ENCODE results near the gene DSC3.
A peak's percentile ranks its signal among the peaks of the same experiment; 100 is the strongest.
"Not testable (repeated sequence)": the region's sequence is repeated elsewhere in the genome, so short reads cannot be mapped to it uniquely, and the experiment has no call there.

DSC3 gene

GRCh38 chr18:31040686-31041270 lies 1.8 kb downstream of the DSC3 start:
- no peak for DNase-seq

GRCh38 chr18:31039426-31039825 lies 3.1 kb downstream of the DSC3 start:
- no peak for DNase-seq

- not testable (repeated sequence) for DNase-seq
Observed at GRCh38 chr18:31037686-31038085, 4.9 kb downstream of the DSC3 start.

- DNase-seq: no peak
Observed at GRCh38 chr18:31034541-31034940, 8.0 kb downstream of the DSC3 start.

- DNase-seq: no peak
Observed at GRCh38 chr18:31030574-31031278, 11.8 kb downstream of the DSC3 start.

- DNase-seq: no peak
Observed at GRCh38 chr18:31015715-31016434, 26.7 kb downstream of the DSC3 start.

GRCh38 chr18:31011455-31011854 lies 31.1 kb downstream of the DSC3 start:
- DNase-seq: not testable (repeated sequence)

- no peak for DNase-seq
Observed at GRCh38 chr18:31010601-31011000, 31.9 kb downstream of the DSC3 start.

- no peak for DNase-seq
Observed at GRCh38 chr18:30999887-31000628, 42.5 kb downstream of the DSC3 start.

GRCh38 chr18:30999186-30999585 lies 43.4 kb downstream of the DSC3 start:
- DNase-seq: no peak

GRCh38 chr18:30997223-30997622 lies 45.3 kb downstream of the DSC3 start:
- DNase-seq: no peak

GRCh38 chr18:30992231-30992630 lies 50.3 kb downstream of the DSC3 start:
- DNase-seq: no peak

GRCh38 chr18:30991397-30991796 lies 51.1 kb downstream of the DSC3 start:
- DNase-seq: no peak

GRCh38 chr18:30989141-30989540 lies 53.4 kb downstream of the DSC3 start:
- no peak for DNase-seq

GRCh38 chr18:30988440-30988839 lies 54.1 kb downstream of the DSC3 start:
- no peak for DNase-seq

- no peak for DNase-seq
Observed at GRCh38 chr18:30987467-30988241, 54.9 kb downstream of the DSC3 start.

- DNase-seq: no peak
Observed at GRCh38 chr18:30985753-30986152, 56.8 kb downstream of the DSC3 start.

- no peak for DNase-seq
Observed at GRCh38 chr18:30982285-30982992, 60.1 kb downstream of the DSC3 start.

GRCh38 chr18:30978091-30978490 lies 64.5 kb downstream of the DSC3 start:
- DNase-seq: not testable (repeated sequence)

- peak; percentile 26 to 31 for DNase-seq
Observed at GRCh38 chr18:30971338-30971956, 71.1 kb downstream of the DSC3 start.

- peak; percentile 23 to 26 for DNase-seq
Observed at GRCh38 chr18:30970196-30970816, 72.2 kb downstream of the DSC3 start.

Data from AML-193 (cell line).